GM23338 (cell line): Measurements from ENCODE around the gene IDH3A. TPM values are rescaled to one million over a fixed set of nuclear protein-coding genes. Genes with fewer than 3 reads are reported as not detected.

Experiments used
- ATAC-seq: fragments of 200-7000 bp; cut with Tn5 transposase; 3 replicates; pipeline ENCODE4 v1.9.1; 2020
- DNase-seq: peaks from one replicate; pipeline ENCODE4 v3.0.0-alpha.2; 2015; ENCODE audit warnings: low spot score
- H2AFZ ChIP-seq: fragments of 200-600 bp; sonication (generic); 2 replicates; pipeline ENCODE4 v1.8.0; 2016; ENCODE audit warnings: antibody characterized with exemption, mild to moderate bottlenecking, moderate library complexity
- H3F3A ChIP-seq: fragments of 200-600 bp; sonication (generic); replicated peaks from 2 replicates; pipeline ENCODE4 v1.8.0; 2017; ENCODE audit warnings: antibody characterized with exemption, mixed run types, low read depth
- H3K27ac ChIP-seq: fragments of 200-600 bp; sonication (generic); 2 replicates; pipeline ENCODE4 v1.6.1; 2016; ENCODE audit warnings: low read depth
- H3K27me3 ChIP-seq: fragments of 200-600 bp; sonication (generic); 2 replicates; pipeline ENCODE4 v1.8.0; 2016; ENCODE audit warnings: mild to moderate bottlenecking, mixed run types, moderate library complexity; ENCODE audit not compliant: insufficient read depth
- H3K36me3 ChIP-seq: fragments of 200-600 bp; sonication (generic); 2 replicates; pipeline ENCODE4 v1.8.0; 2016; ENCODE audit warnings: mild to moderate bottlenecking; ENCODE audit not compliant: insufficient read depth
- H3K4me1 ChIP-seq: fragments of 200-600 bp; sonication (generic); 2 replicates; pipeline ENCODE4 v1.8.0; 2016; ENCODE audit warnings: mild to moderate bottlenecking, moderate library complexity; ENCODE audit not compliant: insufficient read depth
- H3K4me2 ChIP-seq: fragments of 200-600 bp; sonication (generic); 2 replicates; pipeline ENCODE4 v1.7.1; 2017; ENCODE audit warnings: mixed run types
- H3K4me3 ChIP-seq: fragments of 200-600 bp; sonication (generic); 2 replicates; pipeline ENCODE4 v1.6.1; 2016; ENCODE audit warnings: mixed run types
- H3K79me2 ChIP-seq: fragments of 200-600 bp; sonication (generic); replicated peaks from 2 replicates; pipeline ENCODE4 v1.8.0; 2017; ENCODE audit warnings: mild to moderate bottlenecking; ENCODE audit not compliant: insufficient read depth
- H3K9me2 ChIP-seq: fragments of 200-600 bp; sonication (generic); 2 replicates; pipeline ENCODE4 v1.8.0; 2017; ENCODE audit not compliant: insufficient read depth
- H4K20me1 ChIP-seq: fragments of 200-600 bp; sonication (generic); replicated peaks from 2 replicates; pipeline ENCODE4 v1.8.0; 2017; ENCODE audit warnings: mild to moderate bottlenecking; ENCODE audit not compliant: insufficient read depth
- H3K27ac Mint-ChIP-seq: 2 replicates; pipeline ENCODE4 v1.8.0; 2020; ENCODE audit warnings: inconsistent platforms, mild to moderate bottlenecking, moderate library complexity, mixed read lengths
- H3K27me3 Mint-ChIP-seq: 3 replicates; pipeline ENCODE4 v1.8.0; 2022; ENCODE audit warnings: low read depth, mild to moderate bottlenecking, moderate library complexity, mixed read lengths, inconsistent platforms; ENCODE audit not compliant: insufficient read depth, poor library complexity
- H3K36me3 Mint-ChIP-seq: 3 replicates; pipeline ENCODE4 v1.8.0; 2021; ENCODE audit warnings: low read depth, mild to moderate bottlenecking, inconsistent platforms, moderate library complexity, mixed read lengths
- H3K4me1 Mint-ChIP-seq: 3 replicates; pipeline ENCODE4 v1.8.0; 2020; ENCODE audit warnings: mild to moderate bottlenecking, inconsistent platforms, mixed read lengths
- H3K4me3 Mint-ChIP-seq: 3 replicates; pipeline ENCODE4 v1.8.0; 2021; ENCODE audit warnings: moderate library complexity, mild to moderate bottlenecking, inconsistent platforms, mixed read lengths
- H3K9me3 Mint-ChIP-seq: 3 replicates; pipeline ENCODE4 v1.8.0; 2020; ENCODE audit warnings: moderate library complexity, mild to moderate bottlenecking, inconsistent platforms, mixed read lengths
- CREB1 ChIP-seq: fragments of 250-450 bp; sonication (Bioruptor Pico); IDR thresholded peaks from 2 replicates; pipeline ENCODE4 v1.5.0; 2020; ENCODE audit warnings: low read depth, mild to moderate bottlenecking, moderate library complexity
- EZH2 ChIP-seq: fragments of 200-600 bp; sonication (generic); IDR thresholded peaks from one replicate; pipeline ENCODE4 v1.8.0; 2017; ENCODE audit warnings: antibody characterized with exemption, mild to moderate bottlenecking, low read depth; ENCODE audit not compliant: unreplicated experiment
- EZH2phosphoT487 ChIP-seq: fragments of 200-600 bp; sonication (generic); IDR thresholded peaks from one replicate; pipeline ENCODE4 v1.8.1; 2018; ENCODE audit warnings: antibody characterized with exemption; ENCODE audit not compliant: unreplicated experiment
- JUNB ChIP-seq: IDR thresholded peaks from one replicate; pipeline ENCODE4 v1.6.1; 2016; ENCODE audit warnings: antibody characterized with exemption; ENCODE audit not compliant: unreplicated experiment
- NANOG ChIP-seq: IDR thresholded peaks from 2 replicates; pipeline ENCODE4 v1.6.1; 2016; ENCODE audit warnings: antibody characterized with exemption, borderline replicate concordance
- POLR2AphosphoS5 ChIP-seq: IDR thresholded peaks from 2 replicates; pipeline ENCODE4 v1.6.1; 2016; ENCODE audit warnings: antibody characterized with exemption, low read depth
- STAT1 ChIP-seq: IDR thresholded peaks from one replicate; pipeline ENCODE4 v1.6.1; 2016; ENCODE audit warnings: antibody characterized with exemption; ENCODE audit not compliant: unreplicated experiment
- ZNF114 ChIP-seq: fragments of 250-450 bp; sonication (Bioruptor Pico); IDR thresholded peaks from 2 replicates; pipeline ENCODE4 v1.5.0; 2020; ENCODE audit warnings: mild to moderate bottlenecking, moderate library complexity
- ZNF331 ChIP-seq: fragments of 250-450 bp; sonication (Bioruptor Pico); IDR thresholded peaks from 2 replicates; pipeline ENCODE4 v1.5.0; 2020; ENCODE audit warnings: low read depth, mild to moderate bottlenecking, moderate library complexity
- polyA plus RNA-seq: library from polyadenylated mRNA; unstranded; fragments of >200 nt; fragmentation: Nextera tagmentation; extraction: Ambion mirVana; gene quantifications from 2 replicates; pipeline ENCODE4 v1.2.1, GENCODE V29; 2016
- total RNA-seq: library from RNA; depleted of rRNA; stranded (reverse); fragments of >200 nt; shearing (Covaris generic); gene quantifications from 2 replicates; pipeline ENCODE4 v1.2.3, GENCODE V29; 2014
- TF ChIP-seq, protein P1 (sequence below), 2 experiments: fragments of 200-600 bp in 1 of 2; sonication (generic) in 1 of 2; conservative IDR thresholded peaks; 2 replicates each; pipeline versions ENCODE4 v1.5.1 to v1.6.1; 2016 to 2017; ENCODE audit warnings: antibody characterized with exemption in 2 of 2, low read depth in 2 of 2, mild to moderate bottlenecking in 2 of 2, moderate library complexity in 1 of 2
- TF ChIP-seq, protein P2 (sequence below): fragments of 250-450 bp; sonication (Bioruptor Pico); IDR thresholded peaks from 2 replicates; pipeline ENCODE4 v1.5.0; 2020; ENCODE audit warnings: mild to moderate bottlenecking, moderate library complexity
- TF ChIP-seq, protein P3 (sequence below): IDR thresholded peaks from 2 replicates; pipeline ENCODE4 v1.6.1; 2016; ENCODE audit warnings: antibody characterized with exemption

The IDH3A gene
- total and polyA plus RNA-seq, 2 experiments from 2014 or later, result 24.1 to 41.6 TPM

DNA sequence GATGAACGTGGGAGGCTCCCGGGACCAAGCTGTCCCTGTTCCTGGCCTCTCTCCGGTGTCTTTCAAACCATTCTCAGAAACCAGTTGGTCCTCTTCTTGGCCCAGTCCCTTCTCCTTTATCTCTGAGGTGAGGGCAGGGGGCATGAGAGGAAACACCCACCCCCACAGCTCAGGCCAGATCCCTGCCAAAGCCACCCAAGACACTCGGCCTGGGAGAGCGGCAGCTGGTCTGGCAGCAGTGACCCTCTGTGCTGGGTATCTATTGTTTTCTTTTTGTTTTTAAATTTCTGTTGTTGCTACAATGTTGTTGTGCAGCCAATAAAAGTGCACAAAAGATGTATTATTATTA lies 57.9 kb downstream of the IDH3A start:
- Histone ChIP-seq H3K4me2 (no peak overlapping the region), H3K9me2 (no peaks in the 10 kb centered on the region), H2AFZ (no peak overlapping the region), H3K79me2 (no peaks in the 10 kb centered on the region), H4K20me1 (no peaks in the 10 kb centered on the region), H3F3A (no peaks in the 10 kb centered on the region), H3K36me3 (no peaks in the 10 kb centered on the region), H3K27me3 (no peaks in the 10 kb centered on the region), H3K27ac (no peak overlapping the region), H3K4me1 (no peaks in the 10 kb centered on the region), H3K4me3 (no peak overlapping the region)
- DNase-seq (no peak), ATAC-seq (no peak)
- H3K36me3 Mint-ChIP-seq, result no peaks in the 10 kb centered on the region
- H3K4me1 Mint-ChIP-seq, result peaks cover 7% of the 10 kb centered on the region
- H3K27ac Mint-ChIP-seq, result no peak overlapping the region
- H3K27me3 Mint-ChIP-seq, result peaks cover 9% of the 10 kb centered on the region
- no peaks in the 10 kb centered on the region for H3K9me3 Mint-ChIP-seq
- TF ChIP-seq, protein P1, sequence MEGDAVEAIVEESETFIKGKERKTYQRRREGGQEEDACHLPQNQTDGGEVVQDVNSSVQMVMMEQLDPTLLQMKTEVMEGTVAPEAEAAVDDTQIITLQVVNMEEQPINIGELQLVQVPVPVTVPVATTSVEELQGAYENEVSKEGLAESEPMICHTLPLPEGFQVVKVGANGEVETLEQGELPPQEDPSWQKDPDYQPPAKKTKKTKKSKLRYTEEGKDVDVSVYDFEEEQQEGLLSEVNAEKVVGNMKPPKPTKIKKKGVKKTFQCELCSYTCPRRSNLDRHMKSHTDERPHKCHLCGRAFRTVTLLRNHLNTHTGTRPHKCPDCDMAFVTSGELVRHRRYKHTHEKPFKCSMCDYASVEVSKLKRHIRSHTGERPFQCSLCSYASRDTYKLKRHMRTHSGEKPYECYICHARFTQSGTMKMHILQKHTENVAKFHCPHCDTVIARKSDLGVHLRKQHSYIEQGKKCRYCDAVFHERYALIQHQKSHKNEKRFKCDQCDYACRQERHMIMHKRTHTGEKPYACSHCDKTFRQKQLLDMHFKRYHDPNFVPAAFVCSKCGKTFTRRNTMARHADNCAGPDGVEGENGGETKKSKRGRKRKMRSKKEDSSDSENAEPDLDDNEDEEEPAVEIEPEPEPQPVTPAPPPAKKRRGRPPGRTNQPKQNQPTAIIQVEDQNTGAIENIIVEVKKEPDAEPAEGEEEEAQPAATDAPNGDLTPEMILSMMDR (conservative IDR thresholded peaks at IDR 0.05; ENCODE audit: low read depth in 2 of 2), result no peak
- TF ChIP-seq EZH2phosphoT487 (no peak), NANOG (no peak), EZH2 (no peak), STAT1 (no peak), POLR2AphosphoS5 (no peak), ZNF114 (CRISPR knock-in tag) (no peak), CREB1 (CRISPR knock-in tag) (no peak), JUNB (no peak), ZNF331 (CRISPR knock-in tag) (no peak)
- TF ChIP-seq, protein P2, sequence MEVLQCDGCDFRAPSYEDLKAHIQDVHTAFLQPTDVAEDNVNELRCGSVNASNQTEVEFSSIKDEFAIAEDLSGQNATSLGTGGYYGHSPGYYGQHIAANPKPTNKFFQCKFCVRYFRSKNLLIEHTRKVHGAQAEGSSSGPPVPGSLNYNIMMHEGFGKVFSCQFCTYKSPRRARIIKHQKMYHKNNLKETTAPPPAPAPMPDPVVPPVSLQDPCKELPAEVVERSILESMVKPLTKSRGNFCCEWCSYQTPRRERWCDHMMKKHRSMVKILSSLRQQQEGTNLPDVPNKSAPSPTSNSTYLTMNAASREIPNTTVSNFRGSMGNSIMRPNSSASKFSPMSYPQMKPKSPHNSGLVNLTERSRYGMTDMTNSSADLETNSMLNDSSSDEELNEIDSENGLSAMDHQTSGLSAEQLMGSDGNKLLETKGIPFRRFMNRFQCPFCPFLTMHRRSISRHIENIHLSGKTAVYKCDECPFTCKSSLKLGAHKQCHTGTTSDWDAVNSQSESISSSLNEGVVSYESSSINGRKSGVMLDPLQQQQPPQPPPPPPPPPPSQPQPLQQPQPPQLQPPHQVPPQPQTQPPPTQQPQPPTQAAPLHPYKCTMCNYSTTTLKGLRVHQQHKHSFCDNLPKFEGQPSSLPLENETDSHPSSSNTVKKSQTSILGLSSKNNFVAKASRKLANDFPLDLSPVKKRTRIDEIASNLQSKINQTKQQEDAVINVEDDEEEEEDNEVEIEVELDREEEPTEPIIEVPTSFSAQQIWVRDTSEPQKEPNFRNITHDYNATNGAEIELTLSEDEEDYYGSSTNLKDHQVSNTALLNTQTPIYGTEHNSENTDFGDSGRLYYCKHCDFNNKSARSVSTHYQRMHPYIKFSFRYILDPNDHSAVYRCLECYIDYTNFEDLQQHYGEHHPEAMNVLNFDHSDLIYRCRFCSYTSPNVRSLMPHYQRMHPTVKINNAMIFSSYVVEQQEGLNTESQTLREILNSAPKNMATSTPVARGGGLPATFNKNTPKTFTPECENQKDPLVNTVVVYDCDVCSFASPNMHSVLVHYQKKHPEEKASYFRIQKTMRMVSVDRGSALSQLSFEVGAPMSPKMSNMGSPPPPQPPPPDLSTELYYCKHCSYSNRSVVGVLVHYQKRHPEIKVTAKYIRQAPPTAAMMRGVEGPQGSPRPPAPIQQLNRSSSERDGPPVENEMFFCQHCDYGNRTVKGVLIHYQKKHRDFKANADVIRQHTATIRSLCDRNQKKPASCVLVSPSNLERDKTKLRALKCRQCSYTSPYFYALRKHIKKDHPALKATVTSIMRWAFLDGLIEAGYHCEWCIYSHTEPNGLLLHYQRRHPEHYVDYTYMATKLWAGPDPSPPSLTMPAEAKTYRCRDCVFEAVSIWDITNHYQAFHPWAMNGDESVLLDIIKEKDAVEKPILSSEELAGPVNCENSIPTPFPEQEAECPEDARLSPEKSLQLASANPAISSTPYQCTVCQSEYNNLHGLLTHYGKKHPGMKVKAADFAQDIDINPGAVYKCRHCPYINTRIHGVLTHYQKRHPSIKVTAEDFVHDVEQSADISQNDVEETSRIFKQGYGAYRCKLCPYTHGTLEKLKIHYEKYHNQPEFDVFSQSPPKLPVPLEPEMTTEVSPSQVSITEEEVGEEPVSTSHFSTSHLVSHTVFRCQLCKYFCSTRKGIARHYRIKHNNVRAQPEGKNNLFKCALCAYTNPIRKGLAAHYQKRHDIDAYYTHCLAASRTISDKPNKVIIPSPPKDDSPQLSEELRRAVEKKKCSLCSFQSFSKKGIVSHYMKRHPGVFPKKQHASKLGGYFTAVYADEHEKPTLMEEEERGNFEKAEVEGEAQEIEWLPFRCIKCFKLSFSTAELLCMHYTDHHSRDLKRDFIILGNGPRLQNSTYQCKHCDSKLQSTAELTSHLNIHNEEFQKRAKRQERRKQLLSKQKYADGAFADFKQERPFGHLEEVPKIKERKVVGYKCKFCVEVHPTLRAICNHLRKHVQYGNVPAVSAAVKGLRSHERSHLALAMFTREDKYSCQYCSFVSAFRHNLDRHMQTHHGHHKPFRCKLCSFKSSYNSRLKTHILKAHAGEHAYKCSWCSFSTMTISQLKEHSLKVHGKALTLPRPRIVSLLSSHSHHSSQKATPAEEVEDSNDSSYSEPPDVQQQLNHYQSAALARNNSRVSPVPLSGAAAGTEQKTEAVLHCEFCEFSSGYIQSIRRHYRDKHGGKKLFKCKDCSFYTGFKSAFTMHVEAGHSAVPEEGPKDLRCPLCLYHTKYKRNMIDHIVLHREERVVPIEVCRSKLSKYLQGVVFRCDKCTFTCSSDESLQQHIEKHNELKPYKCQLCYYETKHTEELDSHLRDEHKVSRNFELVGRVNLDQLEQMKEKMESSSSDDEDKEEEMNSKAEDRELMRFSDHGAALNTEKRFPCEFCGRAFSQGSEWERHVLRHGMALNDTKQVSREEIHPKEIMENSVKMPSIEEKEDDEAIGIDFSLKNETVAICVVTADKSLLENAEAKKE (CRISPR knock-in tag), result no peak
- TF ChIP-seq, protein P3, sequence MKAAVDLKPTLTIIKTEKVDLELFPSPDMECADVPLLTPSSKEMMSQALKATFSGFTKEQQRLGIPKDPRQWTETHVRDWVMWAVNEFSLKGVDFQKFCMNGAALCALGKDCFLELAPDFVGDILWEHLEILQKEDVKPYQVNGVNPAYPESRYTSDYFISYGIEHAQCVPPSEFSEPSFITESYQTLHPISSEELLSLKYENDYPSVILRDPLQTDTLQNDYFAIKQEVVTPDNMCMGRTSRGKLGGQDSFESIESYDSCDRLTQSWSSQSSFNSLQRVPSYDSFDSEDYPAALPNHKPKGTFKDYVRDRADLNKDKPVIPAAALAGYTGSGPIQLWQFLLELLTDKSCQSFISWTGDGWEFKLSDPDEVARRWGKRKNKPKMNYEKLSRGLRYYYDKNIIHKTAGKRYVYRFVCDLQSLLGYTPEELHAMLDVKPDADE, result no peak
- no peak overlapping the region for H3K4me3 Mint-ChIP-seq
